GM23338 (cell line): ENCODE data around the gene NELFA. TPM values are rescaled to one million over a fixed set of nuclear protein-coding genes. Genes with fewer than 3 reads are reported as not detected.

ENCODE experiments used
- ETS1 ChIP-seq: IDR thresholded peaks from 2 replicates; pipeline ENCODE4 v1.6.1; 2016; ENCODE audit warnings: antibody characterized with exemption
- REST ChIP-seq: IDR thresholded peaks from one replicate; pipeline ENCODE4 v1.6.1; 2018; ENCODE audit warnings: antibody characterized with exemption; ENCODE audit not compliant: unreplicated experiment
- ZNF462 ChIP-seq: fragments of 250-450 bp; sonication (Bioruptor Pico); IDR thresholded peaks from 2 replicates; pipeline ENCODE4 v1.5.0; 2020; ENCODE audit warnings: mild to moderate bottlenecking, moderate library complexity
- polyA plus RNA-seq: library from polyadenylated mRNA; unstranded; fragments of >200 nt; fragmentation: Nextera tagmentation; extraction: Ambion mirVana; gene quantifications from 2 replicates; pipeline ENCODE4 v1.2.1, GENCODE V29; 2016
- total RNA-seq: library from RNA; depleted of rRNA; stranded (reverse); fragments of >200 nt; shearing (Covaris generic); gene quantifications from 2 replicates; pipeline ENCODE4 v1.2.3, GENCODE V29; 2014

NELFA gene
- total and polyA plus RNA-seq, 2 experiments from 2014 or later: 62.8 to 63.3 TPM

- TF ChIP-seq ZNF462: no peak
- TF ChIP-seq REST: no peak
- TF ChIP-seq ETS1: no peak
These were observed 17.0 kb downstream of the NELFA start (continued) for GRCh38 chr4:1991596-1992434.
